Measurements from ENCODE around the gene ENPP1.

GRCh38 chr6:131762984-131763383, 44.8 kb upstream of the ENPP1 start:
- TF ChIP-seq, protein P1, sequence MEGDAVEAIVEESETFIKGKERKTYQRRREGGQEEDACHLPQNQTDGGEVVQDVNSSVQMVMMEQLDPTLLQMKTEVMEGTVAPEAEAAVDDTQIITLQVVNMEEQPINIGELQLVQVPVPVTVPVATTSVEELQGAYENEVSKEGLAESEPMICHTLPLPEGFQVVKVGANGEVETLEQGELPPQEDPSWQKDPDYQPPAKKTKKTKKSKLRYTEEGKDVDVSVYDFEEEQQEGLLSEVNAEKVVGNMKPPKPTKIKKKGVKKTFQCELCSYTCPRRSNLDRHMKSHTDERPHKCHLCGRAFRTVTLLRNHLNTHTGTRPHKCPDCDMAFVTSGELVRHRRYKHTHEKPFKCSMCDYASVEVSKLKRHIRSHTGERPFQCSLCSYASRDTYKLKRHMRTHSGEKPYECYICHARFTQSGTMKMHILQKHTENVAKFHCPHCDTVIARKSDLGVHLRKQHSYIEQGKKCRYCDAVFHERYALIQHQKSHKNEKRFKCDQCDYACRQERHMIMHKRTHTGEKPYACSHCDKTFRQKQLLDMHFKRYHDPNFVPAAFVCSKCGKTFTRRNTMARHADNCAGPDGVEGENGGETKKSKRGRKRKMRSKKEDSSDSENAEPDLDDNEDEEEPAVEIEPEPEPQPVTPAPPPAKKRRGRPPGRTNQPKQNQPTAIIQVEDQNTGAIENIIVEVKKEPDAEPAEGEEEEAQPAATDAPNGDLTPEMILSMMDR (IDR thresholded peaks at IDR 0.05) = no peak
- no peak for TF ChIP-seq POLR2A (IDR thresholded peaks at IDR 0.05)

All from gastroesophageal sphincter (tissue), 3 donors.